Caco-2 (cell line): ENCODE data around the gene RABGAP1L. TPM values are rescaled to one million over a fixed set of nuclear protein-coding genes. Genes with fewer than 3 reads are reported as not detected.

Experiments
- BruUV-seq: library from RNA; stranded (reverse); fragments of 400-500 nt; replicated peaks from 2 replicates; lab custom pipeline; 2021; lab: Mats Ljungman, UMichigan
- CTCF ChIA-PET: fragments of 300-600 bp; sonication (Branson Sonifier 250); formaldehyde crosslinking; loops from one replicate; lab custom pipeline; 2022; ENCODE audit warnings: antibody characterized with exemption; lab: Charles Lee
- POLR2A ChIA-PET: fragments of 300-600 bp; sonication (Branson Sonifier 250); formaldehyde crosslinking; loops from one replicate; lab custom pipeline; 2022; ENCODE audit warnings: antibody characterized with exemption; lab: Charles Lee
- DNase-seq, 2 experiments: peaks; one replicate each; pipeline versions ENCODE4 v3.0.0 to v3.0.0-alpha.2; 2020 to 2022
- H3K27me3 ChIP-seq: replicated peaks from 2 replicates; pipeline ENCODE4 v1.6.0; 2011; ENCODE audit warnings: low read length; ENCODE audit not compliant: control insufficient read depth, insufficient read depth
- H3K36me3 ChIP-seq: 2 replicates; pipeline ENCODE4 v1.5.1; 2011; ENCODE audit warnings: low read length; ENCODE audit not compliant: control insufficient read depth, insufficient read depth
- H3K4me1 ChIP-seq: fragments of 250-450 bp; sonication (Bioruptor Pico); 2 replicates; pipeline ENCODE4 v1.5.1; 2020; ENCODE audit warnings: mild to moderate bottlenecking
- H3K4me3 ChIP-seq: 2 replicates; pipeline ENCODE4 v1.5.1; 2011; ENCODE audit warnings: low read depth, mild to moderate bottlenecking, control low read depth, low read length
- H3K9me3 ChIP-seq: fragments of 250-450 bp; sonication (Bioruptor Pico); 2 replicates; pipeline ENCODE4 v1.5.1; 2020; ENCODE audit warnings: mild to moderate bottlenecking, moderate library complexity
- H3K27ac Mint-ChIP-seq: one replicate; pipeline ENCODE4 v1.8.0; 2022; ENCODE audit warnings: mixed read lengths; ENCODE audit not compliant: unreplicated experiment
- H3K27me3 Mint-ChIP-seq: one replicate; pipeline ENCODE4 v1.8.0; 2022; ENCODE audit warnings: mixed read lengths; ENCODE audit not compliant: insufficient read depth, unreplicated experiment
- H3K36me3 Mint-ChIP-seq: one replicate; pipeline ENCODE4 v1.8.0; 2022; ENCODE audit warnings: mild to moderate bottlenecking, mixed read lengths; ENCODE audit not compliant: insufficient read depth, unreplicated experiment
- H3K4me1 Mint-ChIP-seq: one replicate; pipeline ENCODE4 v1.8.0; 2022; ENCODE audit warnings: low read depth, mixed read lengths; ENCODE audit not compliant: unreplicated experiment
- H3K4me3 Mint-ChIP-seq: one replicate; pipeline ENCODE4 v1.8.0; 2022; ENCODE audit warnings: mild to moderate bottlenecking, moderate library complexity, mixed read lengths; ENCODE audit not compliant: unreplicated experiment
- H3K9me3 Mint-ChIP-seq: one replicate; pipeline ENCODE4 v1.8.0; 2022; ENCODE audit warnings: mixed read lengths; ENCODE audit not compliant: unreplicated experiment
- CTCF ChIP-seq, 2 experiments: fragments of 200-600 bp in 1 of 2; IDR thresholded peaks; 1 replicate in 1 of 2; 2 replicates in 1 of 2; pipeline versions ENCODE4 v1.5.1 to v1.8.0; 2011 to 2022; ENCODE audit warnings: antibody characterized with exemption in 1 of 2, control low read depth in 1 of 2, inconsistent platforms in 1 of 2, low read depth in 1 of 2, low read length in 1 of 2, mild to moderate bottlenecking in 1 of 2, moderate library complexity in 1 of 2; ENCODE audit not compliant: insufficient read depth in 1 of 2, severe bottlenecking in 1 of 2, unreplicated experiment in 1 of 2
- intact Hi-C: fragments of 100-400 bp; cut with micrococcal nuclease; formaldehyde crosslinking; loops from one replicate; pipeline ENCODE4 v1.10.0; 2022; ENCODE audit not compliant: unreplicated experiment
- total RNA-seq: library from RNA; stranded (reverse); gene quantifications from 2 replicates; pipeline ENCODE4 v1.2.3, GENCODE V29; 2022

Gene RABGAP1L
- total RNA-seq, 1 experiment from 2014 or later: 20.3 TPM

- TF ChIP-seq CTCF (IDR thresholded peaks at IDR 0.05; ENCODE audit: insufficient read depth in 1 of 2, low read depth in 1 of 2, low read length in 1 of 2, severe bottlenecking in 1 of 2, unreplicated experiment in 1 of 2): no peak
- Mint-ChIP-seq H3K36me3 (no peaks in the 10 kb centered on the region), H3K27ac (no peak overlapping the region), H3K9me3 (peaks cover 10% of the 10 kb centered on the region), H3K27me3 (no peaks in the 10 kb centered on the region), H3K4me1 (no peaks in the 10 kb centered on the region), H3K4me3 (no peak overlapping the region)
- ChIA-PET POLR2A (no interaction called here), CTCF (no interaction called here)
- Histone ChIP-seq H3K36me3 (no peaks in the 10 kb centered on the region), H3K9me3 (no peaks in the 10 kb centered on the region), H3K4me3 (no peak overlapping the region), H3K4me1 (no peaks in the 10 kb centered on the region), H3K27me3 (no peaks in the 10 kb centered on the region)
- intact Hi-C loops: no loop called here
- no TSS peak for BruUV-seq
- DNase-seq: no peak
These were observed 554.5 kb downstream of the RABGAP1L start for GRCh38 chr1:174713796-174714195.

DNA sequence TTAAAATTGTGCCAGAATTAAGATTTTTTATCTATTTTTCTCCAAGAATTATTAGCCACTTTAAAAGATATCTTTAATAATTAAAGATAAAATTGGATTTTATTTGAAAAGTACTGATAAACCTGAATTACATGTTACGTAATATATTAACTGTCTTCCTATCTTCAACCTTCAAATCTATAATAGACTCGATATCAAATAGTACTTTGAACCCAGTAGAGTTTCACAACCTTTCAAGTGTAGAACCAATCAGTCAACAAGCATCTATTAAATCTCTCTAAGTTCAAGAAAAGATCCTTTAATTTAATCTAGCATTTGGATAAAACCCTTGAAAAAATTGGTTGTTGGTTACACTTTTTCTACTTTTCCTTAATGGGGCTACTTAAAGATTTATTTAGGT lies 559.9 kb downstream of the RABGAP1L start:
- no TSS peak for BruUV-seq
- no peaks in the 10 kb centered on the region; the same call in 1 of the 2 replicates for H3K9me3 ChIP-seq
- H3K27me3 ChIP-seq: no peaks in the 10 kb centered on the region
- TF ChIP-seq CTCF (IDR thresholded peaks at IDR 0.05; ENCODE audit: insufficient read depth in 1 of 2, low read depth in 1 of 2, low read length in 1 of 2, severe bottlenecking in 1 of 2, unreplicated experiment in 1 of 2): no peak
- H3K9me3 Mint-ChIP-seq: peaks cover 10% of the 10 kb centered on the region
- ChIA-PET CTCF (no interaction called here), POLR2A (no interaction called here)
- H3K4me1 ChIP-seq: no peaks in the 10 kb centered on the region
- no peaks in the 10 kb centered on the region for H3K36me3 ChIP-seq
- H3K4me3 ChIP-seq: no peak overlapping the region
- intact Hi-C loops: no loop called here
- no peak for DNase-seq
- no peaks in the 10 kb centered on the region for H3K4me1 Mint-ChIP-seq
- no peaks in the 10 kb centered on the region for H3K36me3 Mint-ChIP-seq
- no peaks in the 10 kb centered on the region for H3K27me3 Mint-ChIP-seq
- H3K4me3 Mint-ChIP-seq: no peak overlapping the region
- H3K27ac Mint-ChIP-seq: no peak overlapping the region

- POLR2A ChIA-PET: interaction anchor here (0.6 kb wide), 1 partner anchor 42 kb away, joined by 4 read pairs; no protein-coding TSS in a partner anchor
- no peaks in the 10 kb centered on the region for H3K27me3 Mint-ChIP-seq
- H3K4me3 Mint-ChIP-seq: no peak overlapping the region
These were observed 561.3 kb downstream of the RABGAP1L start for GRCh38 chr1:174720618-174721017.

More at GRCh38 chr1:174720618-174721017, 561.3 kb downstream of the RABGAP1L start:
- no peaks in the 10 kb centered on the region for H3K36me3 Mint-ChIP-seq
- no peak overlapping the region for H3K27ac Mint-ChIP-seq
- H3K4me1 ChIP-seq: no peaks in the 10 kb centered on the region
- H3K9me3 ChIP-seq: no peaks in the 10 kb centered on the region; the same call in 1 of the 2 replicates
- BruUV-seq: no TSS peak
- intact Hi-C loops: no loop called here
- no peak for DNase-seq
- H3K9me3 Mint-ChIP-seq: peaks cover 10% of the 10 kb centered on the region
- CTCF ChIA-PET: no interaction called here
- H3K4me1 Mint-ChIP-seq: no peaks in the 10 kb centered on the region
- TF ChIP-seq CTCF (IDR thresholded peaks at IDR 0.05; ENCODE audit: insufficient read depth in 1 of 2, low read depth in 1 of 2, low read length in 1 of 2, severe bottlenecking in 1 of 2, unreplicated experiment in 1 of 2): no peak
- no peak overlapping the region for H3K4me3 ChIP-seq
- no peaks in the 10 kb centered on the region for H3K36me3 ChIP-seq
- no peaks in the 10 kb centered on the region for H3K27me3 ChIP-seq
